Measurements from ENCODE around the gene HIVEP2. TPM values are rescaled to one million over a fixed set of nuclear protein-coding genes. Genes with fewer than 3 reads are reported as not detected.

HIVEP2 gene
- total and polyA plus RNA-seq, 2 experiments from 2014 or later: 8.3 to 21.0 TPM

DNA sequence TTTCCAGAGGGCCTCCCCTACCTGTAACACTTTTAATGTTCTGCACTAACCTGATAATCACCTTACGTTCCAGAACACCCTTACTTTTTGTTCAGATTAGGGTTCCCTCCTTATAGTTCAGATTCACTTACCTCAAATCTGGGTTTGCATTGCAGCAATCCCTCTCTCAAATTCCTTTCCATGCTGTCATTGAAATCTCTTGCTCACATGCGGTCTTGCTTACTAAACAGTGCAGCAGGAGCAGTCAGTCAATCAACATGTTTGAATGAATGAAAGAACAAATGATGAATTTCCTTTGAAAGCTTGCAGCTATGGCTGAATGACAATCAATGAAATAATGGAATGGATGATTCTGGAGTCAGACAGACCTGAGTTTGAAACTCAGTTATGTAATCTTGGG is 200.1 kb downstream of the HIVEP2 start:
- Histone ChIP-seq H3K4me1 (ENCODE audit: insufficient read depth) (peaks cover 11% of the 10 kb centered on the region), H3K9ac (no peak overlapping the region), H3K4me2 (ENCODE audit: unreplicated experiment) (no peak overlapping the region), H3F3A (ENCODE audit: insufficient read depth) (0 out of 2 replicates have a peak, but pooled peaks cover under 1% of the 10 kb centered on the region), H4K20me1 (ENCODE audit: insufficient read depth) (no peaks in the 10 kb centered on the region), H2AFZ (no peak overlapping the region), H3K9me2 (ENCODE audit: insufficient read depth) (no peaks in the 10 kb centered on the region), H3K27me3 (replicated peaks; ENCODE audit: insufficient read depth) (no peaks in the 10 kb centered on the region), H3K79me2 (ENCODE audit: insufficient read depth) (no peaks in the 10 kb centered on the region), H3K4me3 (no peak overlapping the region), H3K27ac (no peak overlapping the region), H3K36me3 (ENCODE audit: low read depth) (no peaks in the 10 kb centered on the region), H3K9me3 (ENCODE audit: low read depth) (no peaks in the 10 kb centered on the region)
- DNase-seq: peak; percentile 59
- WGBS, 2 experiments (ENCODE audit: low coverage in 1 of 2, low lambda C conversion rate in 2 of 2, missing lambda C conversion rate in 2 of 2): 70 to 86% methylated on average over 2 of the region's 2 CpGs
- TF ChIP-seq EZH2 (IDR thresholded peaks at IDR 0.05; ENCODE audit: insufficient read depth, poor library complexity, severe bottlenecking): no peak
- TF ChIP-seq EZH2phosphoT487 (IDR thresholded peaks at IDR 0.05; ENCODE audit: insufficient read depth, low read depth): no peak
- in situ Hi-C loops (cut with MboI): no loop called here

DNA sequence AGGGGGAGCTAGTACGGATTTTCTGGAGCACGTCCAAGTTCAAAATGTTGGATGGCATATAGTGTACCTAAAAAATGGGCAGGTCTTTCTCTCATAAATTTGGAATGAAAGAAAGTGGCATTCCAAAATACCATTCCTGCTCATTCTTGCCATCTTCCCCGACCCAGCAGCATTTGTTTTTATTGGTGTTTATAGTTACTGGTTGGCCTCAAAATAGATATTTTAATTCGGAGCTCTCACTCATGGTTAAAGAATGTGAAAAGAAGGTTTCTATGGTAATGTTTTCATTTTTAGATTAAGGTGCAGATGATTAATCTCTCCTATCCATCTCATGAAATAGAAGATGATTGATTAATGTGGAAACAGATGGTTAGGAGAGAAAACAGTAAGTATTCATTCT is 204.5 kb downstream of the HIVEP2 start:
- Histone ChIP-seq H3K27me3 (replicated peaks; ENCODE audit: insufficient read depth) (no peaks in the 10 kb centered on the region), H3K36me3 (ENCODE audit: low read depth) (no peaks in the 10 kb centered on the region), H3F3A (ENCODE audit: insufficient read depth) (no peaks in the 10 kb centered on the region), H3K9me2 (ENCODE audit: insufficient read depth) (no peaks in the 10 kb centered on the region), H3K9ac (no peak overlapping the region), H3K4me1 (ENCODE audit: insufficient read depth) (peaks cover 17% of the 10 kb centered on the region), H3K27ac (peak overlapping the region; percentile 5; the same call in 1 of the 2 replicates), H3K4me3 (no peak overlapping the region), H3K9me3 (ENCODE audit: low read depth) (no peaks in the 10 kb centered on the region), H2AFZ (no peak overlapping the region), H4K20me1 (ENCODE audit: insufficient read depth) (no peaks in the 10 kb centered on the region), H3K79me2 (ENCODE audit: insufficient read depth) (no peaks in the 10 kb centered on the region), H3K4me2 (ENCODE audit: unreplicated experiment) (no peak overlapping the region)
- peak; percentile 56 for DNase-seq
- no peak for TF ChIP-seq EZH2 (IDR thresholded peaks at IDR 0.05; ENCODE audit: insufficient read depth, poor library complexity, severe bottlenecking)
- TF ChIP-seq EZH2phosphoT487 (IDR thresholded peaks at IDR 0.05; ENCODE audit: insufficient read depth, low read depth): no peak
- in situ Hi-C loops (cut with MboI): no loop called here
- WGBS, 2 experiments (ENCODE audit: low coverage in 1 of 2, low lambda C conversion rate in 2 of 2, missing lambda C conversion rate in 2 of 2): 18 to 24% methylated on average over 4 of the region's 4 CpGs

DNA sequence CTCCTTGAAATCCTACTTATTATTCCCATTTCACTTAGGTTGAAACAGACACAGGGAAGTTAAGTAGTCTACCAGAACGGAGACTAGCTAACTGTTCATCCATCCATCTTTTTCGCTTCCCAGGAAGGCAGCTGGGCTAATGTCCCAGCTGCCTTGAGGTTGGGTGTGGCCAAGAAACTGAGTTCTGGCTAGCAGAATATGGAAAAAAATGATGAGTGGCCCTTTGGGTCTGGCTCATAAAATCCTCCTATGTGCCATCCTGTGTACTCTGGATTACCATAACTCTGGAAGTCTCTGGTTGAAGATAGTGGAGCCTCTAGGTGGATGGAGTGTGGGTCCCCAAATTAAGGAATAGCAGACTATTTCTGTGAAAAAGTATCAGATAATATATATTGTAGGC is 206.2 kb downstream of the HIVEP2 start:
- Histone ChIP-seq H3K9ac (no peak overlapping the region), H2AFZ (no peak overlapping the region), H3K4me2 (ENCODE audit: unreplicated experiment) (no peak overlapping the region), H4K20me1 (ENCODE audit: insufficient read depth) (no peaks in the 10 kb centered on the region), H3K36me3 (ENCODE audit: low read depth) (no peaks in the 10 kb centered on the region), H3K27ac (no peak overlapping the region), H3F3A (ENCODE audit: insufficient read depth) (no peaks in the 10 kb centered on the region), H3K27me3 (replicated peaks; ENCODE audit: insufficient read depth) (no peaks in the 10 kb centered on the region), H3K79me2 (ENCODE audit: insufficient read depth) (no peaks in the 10 kb centered on the region), H3K9me2 (ENCODE audit: insufficient read depth) (no peaks in the 10 kb centered on the region), H3K9me3 (ENCODE audit: low read depth) (no peaks in the 10 kb centered on the region), H3K4me1 (ENCODE audit: insufficient read depth) (peaks cover 17% of the 10 kb centered on the region), H3K4me3 (no peak overlapping the region)
- 62 to 67% methylated on average over 2 of the region's 2 CpGs for WGBS, 2 experiments (ENCODE audit: low coverage in 1 of 2, low lambda C conversion rate in 2 of 2, missing lambda C conversion rate in 2 of 2)
- no peak for TF ChIP-seq EZH2phosphoT487 (IDR thresholded peaks at IDR 0.05; ENCODE audit: insufficient read depth, low read depth)
- TF ChIP-seq EZH2 (IDR thresholded peaks at IDR 0.05; ENCODE audit: insufficient read depth, poor library complexity, severe bottlenecking): no peak
- no peak for DNase-seq
- in situ Hi-C loops (cut with MboI): no loop called here

DNA sequence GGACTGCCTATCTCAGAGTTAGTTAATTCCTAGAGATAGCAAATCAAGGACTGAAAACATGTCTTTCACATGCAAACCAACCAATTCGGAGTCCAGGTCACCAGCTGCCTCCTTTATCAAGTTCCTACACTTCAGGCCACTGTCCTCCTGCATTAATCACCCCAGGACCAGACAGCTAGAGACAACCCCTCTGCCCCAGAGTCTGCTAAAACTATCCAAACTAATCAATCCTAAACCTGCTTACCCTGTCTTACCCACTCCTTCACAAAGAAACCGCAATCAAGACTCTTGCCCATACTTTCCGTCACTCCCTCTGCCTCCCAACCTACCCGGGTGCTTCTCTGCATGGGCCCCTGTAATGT is 207.0 kb downstream of the HIVEP2 start:
- TF ChIP-seq EZH2phosphoT487 (IDR thresholded peaks at IDR 0.05; ENCODE audit: insufficient read depth, low read depth) (no peak), EZH2 (IDR thresholded peaks at IDR 0.05; ENCODE audit: insufficient read depth, poor library complexity, severe bottlenecking) (no peak)
- in situ Hi-C loops (cut with MboI): no loop called here
- Histone ChIP-seq H3F3A (ENCODE audit: insufficient read depth) (no peaks in the 10 kb centered on the region), H3K27me3 (replicated peaks; ENCODE audit: insufficient read depth) (no peaks in the 10 kb centered on the region), H3K4me1 (ENCODE audit: insufficient read depth) (peaks cover 17% of the 10 kb centered on the region), H3K79me2 (ENCODE audit: insufficient read depth) (no peaks in the 10 kb centered on the region), H3K27ac (peak overlapping the region; percentile 14), H3K9me3 (ENCODE audit: low read depth) (no peaks in the 10 kb centered on the region), H3K36me3 (ENCODE audit: low read depth) (no peaks in the 10 kb centered on the region), H3K4me2 (ENCODE audit: unreplicated experiment) (no peak overlapping the region), H4K20me1 (ENCODE audit: insufficient read depth) (no peaks in the 10 kb centered on the region), H3K9me2 (ENCODE audit: insufficient read depth) (no peaks in the 10 kb centered on the region), H3K9ac (no peak overlapping the region), H3K4me3 (no peak overlapping the region), H2AFZ (no peak overlapping the region)
- WGBS, 2 experiments (ENCODE audit: low coverage in 1 of 2, low lambda C conversion rate in 2 of 2, missing lambda C conversion rate in 2 of 2): 87% methylated on average over 4 of the region's 4 CpGs
- no peak for DNase-seq
